Measurements from ENCODE around the gene ZDHHC1. TPM values are rescaled to one million over a fixed set of nuclear protein-coding genes. Genes with fewer than 3 reads are reported as not detected.

Gene ZDHHC1
- total and polyA plus RNA-seq, 2 of the 13 experiments (the other 11 are each of a cell fraction or from before 2014, with no cell fraction given) = 0.51 to 1.1 TPM

- no peak for TF ChIP-seq ZNF891 (CRISPR knock-in tag; IDR thresholded peaks at IDR 0.05)
- no peak for TF ChIP-seq ZNF790 (CRISPR knock-in tag; IDR thresholded peaks at IDR 0.05; ENCODE audit: borderline replicate concordance)
- TF ChIP-seq MTF1 (CRISPR knock-in tag; IDR thresholded peaks at IDR 0.05) = no peak
- TF ChIP-seq SAFB2 (CRISPR knock-in tag; IDR thresholded peaks at IDR 0.05; ENCODE audit: borderline replicate concordance, low read depth) = no peak
- TF ChIP-seq, protein P1, sequence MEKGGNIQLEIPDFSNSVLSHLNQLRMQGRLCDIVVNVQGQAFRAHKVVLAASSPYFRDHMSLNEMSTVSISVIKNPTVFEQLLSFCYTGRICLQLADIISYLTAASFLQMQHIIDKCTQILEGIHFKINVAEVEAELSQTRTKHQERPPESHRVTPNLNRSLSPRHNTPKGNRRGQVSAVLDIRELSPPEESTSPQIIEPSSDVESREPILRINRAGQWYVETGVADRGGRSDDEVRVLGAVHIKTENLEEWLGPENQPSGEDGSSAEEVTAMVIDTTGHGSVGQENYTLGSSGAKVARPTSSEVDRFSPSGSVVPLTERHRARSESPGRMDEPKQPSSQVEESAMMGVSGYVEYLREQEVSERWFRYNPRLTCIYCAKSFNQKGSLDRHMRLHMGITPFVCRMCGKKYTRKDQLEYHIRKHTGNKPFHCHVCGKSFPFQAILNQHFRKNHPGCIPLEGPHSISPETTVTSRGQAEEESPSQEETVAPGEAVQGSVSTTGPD (CRISPR knock-in tag; IDR thresholded peaks at IDR 0.05) = no peak
- TF ChIP-seq HNF4A (CRISPR knock-in tag; IDR thresholded peaks at IDR 0.05) = no peak
- no peak for TF ChIP-seq DNMT3B (CRISPR knock-in tag; conservative IDR thresholded peaks at IDR 0.05)
- no peak for TF ChIP-seq TEAD3 (CRISPR knock-in tag; optimal IDR thresholded peaks at IDR 0.05; ENCODE audit: borderline replicate concordance)
- TF ChIP-seq KDM3A (CRISPR knock-in tag; IDR thresholded peaks at IDR 0.05; ENCODE audit: low read depth) = no peak
- TF ChIP-seq GLI4 (CRISPR knock-in tag; IDR thresholded peaks at IDR 0.05; ENCODE audit: borderline replicate concordance) = no peak
Observed at GRCh38 chr16:67463691-67464090, 47.4 kb upstream of the ZDHHC1 start (continued).

- BruUV-seq (replicated peaks) = no TSS peak
- POLR2A ChIA-PET = interaction anchor here (1.0 to 1.4 kb wide), 3 partner anchors 17 to 34 kb away, joined by 3 to 4 read pairs (median 3); partner anchors contain the start of gene HSD11B2
- Histone ChIP-seq H3K27ac (ENCODE audit: extremely low read length, insufficient read depth, low read length) (no peak overlapping the region), H3K27me3 (ENCODE audit: control insufficient read depth in 1 of 2, insufficient read depth in 2 of 2, low read length in 2 of 2) (no peaks in the 10 kb centered on the region), H3K4me2 (ENCODE audit: low read depth, low read length) (no peak overlapping the region), H3K4me1 (ENCODE audit: insufficient read depth, low read length) (peaks cover 27% of the 10 kb centered on the region), H3K9ac (ENCODE audit: insufficient read depth, low read depth, low read length) (no peak overlapping the region), H3K36me3 (replicated peaks in 1 of 2; ENCODE audit: control insufficient read depth in 1 of 2, insufficient read depth in 2 of 2, low read length in 2 of 2) (peaks cover 4 to 13% of the 10 kb centered on the region in 2 experiments; a peak in 3 of 5 replicates), H4K20me1 (ENCODE audit: insufficient read depth, low read length) (peaks cover 7% of the 10 kb centered on the region; the same call in 1 of the 2 replicates), H3K9me3 (ENCODE audit: low read length) (no peaks in the 10 kb centered on the region), H2AFZ (ENCODE audit: low read length) (no peak overlapping the region), H3K79me2 (ENCODE audit: insufficient read depth, low read length) (peaks cover 13% of the 10 kb centered on the region), H3K4me3 (replicated peaks in 1 of 3; ENCODE audit: insufficient read depth in 1 of 3, low read depth in 2 of 3, low read length in 3 of 3) (no peak overlapping the region)
- FAIRE-seq (no peak), ATAC-seq (no peak), DNase-seq (ENCODE audit: low spot score) (no peak)
- CTCF ChIA-PET (ENCODE audit: low intra/inter-chr PET ratio, low total read pairs) = no interaction called here
- TF ChIP-seq MAFK (conservative IDR thresholded peaks at IDR 0.05 in 1 of 2, IDR thresholded peaks at IDR 0.05 in 1 of 2; ENCODE audit: low read length in 2 of 2) (peak; percentile 81 to 82), RFX5 (IDR thresholded peaks at IDR 0.05; ENCODE audit: low read depth, low read length) (no peak), MAFF (IDR thresholded peaks at IDR 0.05; ENCODE audit: low read depth, low read length) (peak; percentile 68; the same call in 1 of the 2 replicates), ZBTB3 (CRISPR knock-in tag; IDR thresholded peaks at IDR 0.05; ENCODE audit: borderline replicate concordance, low read depth) (no peak), ZNF589 (CRISPR knock-in tag; conservative IDR thresholded peaks at IDR 0.05) (no peak), RFX1 (IDR thresholded peaks at IDR 0.05) (no peak), ZNF607 (CRISPR knock-in tag; IDR thresholded peaks at IDR 0.05; ENCODE audit: borderline replicate concordance) (no peak)
- TF ChIP-seq, protein P2, sequence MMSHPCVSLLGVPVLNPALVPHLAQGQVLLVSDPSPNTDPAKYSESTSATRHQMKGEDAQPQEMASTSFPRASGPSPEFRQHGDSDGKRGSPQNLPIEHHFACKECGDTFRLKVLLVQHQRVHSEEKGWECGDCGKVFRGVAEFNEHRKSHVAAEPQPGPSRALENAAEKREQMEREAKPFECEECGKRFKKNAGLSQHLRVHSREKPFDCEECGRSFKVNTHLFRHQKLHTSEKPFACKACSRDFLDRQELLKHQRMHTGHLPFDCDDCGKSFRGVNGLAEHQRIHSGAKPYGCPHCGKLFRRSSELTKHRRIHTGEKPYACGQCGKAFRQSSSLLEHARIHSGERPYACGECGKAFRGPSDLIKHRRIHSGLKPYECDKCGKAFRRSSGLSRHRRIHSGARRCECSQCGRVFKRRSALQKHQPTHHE (CRISPR knock-in tag; IDR thresholded peaks at IDR 0.05; ENCODE audit: borderline replicate concordance) = no peak
- TF ChIP-seq, protein P3, sequence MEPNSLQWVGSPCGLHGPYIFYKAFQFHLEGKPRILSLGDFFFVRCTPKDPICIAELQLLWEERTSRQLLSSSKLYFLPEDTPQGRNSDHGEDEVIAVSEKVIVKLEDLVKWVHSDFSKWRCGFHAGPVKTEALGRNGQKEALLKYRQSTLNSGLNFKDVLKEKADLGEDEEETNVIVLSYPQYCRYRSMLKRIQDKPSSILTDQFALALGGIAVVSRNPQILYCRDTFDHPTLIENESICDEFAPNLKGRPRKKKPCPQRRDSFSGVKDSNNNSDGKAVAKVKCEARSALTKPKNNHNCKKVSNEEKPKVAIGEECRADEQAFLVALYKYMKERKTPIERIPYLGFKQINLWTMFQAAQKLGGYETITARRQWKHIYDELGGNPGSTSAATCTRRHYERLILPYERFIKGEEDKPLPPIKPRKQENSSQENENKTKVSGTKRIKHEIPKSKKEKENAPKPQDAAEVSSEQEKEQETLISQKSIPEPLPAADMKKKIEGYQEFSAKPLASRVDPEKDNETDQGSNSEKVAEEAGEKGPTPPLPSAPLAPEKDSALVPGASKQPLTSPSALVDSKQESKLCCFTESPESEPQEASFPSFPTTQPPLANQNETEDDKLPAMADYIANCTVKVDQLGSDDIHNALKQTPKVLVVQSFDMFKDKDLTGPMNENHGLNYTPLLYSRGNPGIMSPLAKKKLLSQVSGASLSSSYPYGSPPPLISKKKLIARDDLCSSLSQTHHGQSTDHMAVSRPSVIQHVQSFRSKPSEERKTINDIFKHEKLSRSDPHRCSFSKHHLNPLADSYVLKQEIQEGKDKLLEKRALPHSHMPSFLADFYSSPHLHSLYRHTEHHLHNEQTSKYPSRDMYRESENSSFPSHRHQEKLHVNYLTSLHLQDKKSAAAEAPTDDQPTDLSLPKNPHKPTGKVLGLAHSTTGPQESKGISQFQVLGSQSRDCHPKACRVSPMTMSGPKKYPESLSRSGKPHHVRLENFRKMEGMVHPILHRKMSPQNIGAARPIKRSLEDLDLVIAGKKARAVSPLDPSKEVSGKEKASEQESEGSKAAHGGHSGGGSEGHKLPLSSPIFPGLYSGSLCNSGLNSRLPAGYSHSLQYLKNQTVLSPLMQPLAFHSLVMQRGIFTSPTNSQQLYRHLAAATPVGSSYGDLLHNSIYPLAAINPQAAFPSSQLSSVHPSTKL (CRISPR knock-in tag; IDR thresholded peaks at IDR 0.05) = no peak
- in situ Hi-C loops (cut with HindIII; ENCODE audit: extremely low pct_ligation_motif_present, low pct_unique_long_range_greater_than_20kb) = no loop called here
- WGBS (ENCODE audit: low lambda C conversion rate) = 94% methylated on average over 5 of the region's 5 CpGs
- intact Hi-C loops (cut with micrococcal nuclease; ENCODE audit: unreplicated experiment) = no loop called here
Observed at GRCh38 chr16:67463059-67463458, 46.8 kb upstream of the ZDHHC1 start.

Measured in HepG2 (cell line).